ENCODE measurements around the gene F3. TPM values are rescaled to one million over a fixed set of nuclear protein-coding genes. Genes with fewer than 3 reads are reported as not detected.

F3 gene
- total RNA-seq, 1 donor = 24.0 TPM

- TF ChIP-seq, protein P1, sequence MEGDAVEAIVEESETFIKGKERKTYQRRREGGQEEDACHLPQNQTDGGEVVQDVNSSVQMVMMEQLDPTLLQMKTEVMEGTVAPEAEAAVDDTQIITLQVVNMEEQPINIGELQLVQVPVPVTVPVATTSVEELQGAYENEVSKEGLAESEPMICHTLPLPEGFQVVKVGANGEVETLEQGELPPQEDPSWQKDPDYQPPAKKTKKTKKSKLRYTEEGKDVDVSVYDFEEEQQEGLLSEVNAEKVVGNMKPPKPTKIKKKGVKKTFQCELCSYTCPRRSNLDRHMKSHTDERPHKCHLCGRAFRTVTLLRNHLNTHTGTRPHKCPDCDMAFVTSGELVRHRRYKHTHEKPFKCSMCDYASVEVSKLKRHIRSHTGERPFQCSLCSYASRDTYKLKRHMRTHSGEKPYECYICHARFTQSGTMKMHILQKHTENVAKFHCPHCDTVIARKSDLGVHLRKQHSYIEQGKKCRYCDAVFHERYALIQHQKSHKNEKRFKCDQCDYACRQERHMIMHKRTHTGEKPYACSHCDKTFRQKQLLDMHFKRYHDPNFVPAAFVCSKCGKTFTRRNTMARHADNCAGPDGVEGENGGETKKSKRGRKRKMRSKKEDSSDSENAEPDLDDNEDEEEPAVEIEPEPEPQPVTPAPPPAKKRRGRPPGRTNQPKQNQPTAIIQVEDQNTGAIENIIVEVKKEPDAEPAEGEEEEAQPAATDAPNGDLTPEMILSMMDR (IDR thresholded peaks at IDR 0.05; ENCODE audit: insufficient read depth, low read length) = no peak
- DNase-seq (ENCODE audit: low read depth) = no peak
These were observed 26.1 kb downstream of the F3 start for GRCh38 chr1:94515296-94515947.

DNA sequence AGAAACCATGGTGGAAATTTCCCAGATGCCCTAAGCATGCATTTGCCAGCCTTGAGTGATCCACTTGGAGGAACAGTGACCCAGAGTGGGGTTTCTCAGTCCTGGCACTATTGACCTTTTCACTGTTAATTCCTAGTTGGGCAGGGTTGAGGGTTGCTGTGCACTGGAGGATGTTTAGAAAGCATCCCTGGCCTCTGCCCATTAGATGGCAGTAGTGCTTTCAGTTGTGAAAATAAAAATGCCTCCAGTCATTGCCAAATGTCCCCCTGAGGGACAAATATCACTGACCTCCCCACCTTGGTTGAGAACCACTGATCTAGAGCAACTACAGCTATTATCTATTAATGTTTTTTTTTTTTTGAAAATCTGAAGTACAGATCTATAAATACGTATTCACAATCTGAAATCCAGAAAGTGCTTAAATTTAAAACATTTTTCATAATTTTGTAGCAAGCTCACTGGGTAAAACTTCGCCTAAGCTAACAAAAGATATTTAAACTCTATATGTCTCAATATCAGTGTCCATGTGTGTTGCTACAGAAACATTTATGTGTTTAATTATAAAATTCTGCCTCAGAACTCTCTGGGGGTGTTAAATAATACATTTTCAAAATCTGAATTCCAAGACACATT, 27.3 kb downstream of the F3 start:
- DNase-seq (ENCODE audit: low read depth) = peak; percentile 39
- TF ChIP-seq, protein P1 (IDR thresholded peaks at IDR 0.05; ENCODE audit: insufficient read depth, low read length) = peak; percentile 77
- no peak overlapping the region for H3K4me3 ChIP-seq (ENCODE audit: low read depth, low read length)

More at GRCh38 chr1:94515296-94515947, 26.1 kb downstream of the F3 start:
- no peak overlapping the region for H3K4me3 ChIP-seq (ENCODE audit: low read depth, low read length)

DNA sequence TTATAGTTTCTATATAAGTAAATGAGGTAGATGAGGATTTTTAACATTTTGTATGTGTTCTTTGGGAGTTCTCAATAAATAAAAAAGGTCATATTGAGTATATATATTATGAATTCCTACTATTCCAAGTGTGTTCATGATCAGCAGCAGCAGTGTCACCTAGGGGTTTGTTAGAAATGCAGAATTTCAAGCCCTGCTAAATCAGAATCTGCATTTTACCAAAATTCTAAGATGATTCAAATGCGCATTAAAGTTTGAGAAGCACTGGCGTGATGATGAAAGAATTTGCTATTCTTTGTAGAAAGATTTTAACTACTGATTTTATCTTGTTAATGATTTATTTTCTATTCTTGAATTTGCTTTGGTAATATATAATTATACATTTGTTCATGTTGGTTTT, 28.7 kb downstream of the F3 start:
- no peak overlapping the region for H3K4me3 ChIP-seq (ENCODE audit: low read depth, low read length)
- DNase-seq (ENCODE audit: low read depth) = no peak
- TF ChIP-seq, protein P1 (IDR thresholded peaks at IDR 0.05; ENCODE audit: insufficient read depth, low read length) = no peak

DNA sequence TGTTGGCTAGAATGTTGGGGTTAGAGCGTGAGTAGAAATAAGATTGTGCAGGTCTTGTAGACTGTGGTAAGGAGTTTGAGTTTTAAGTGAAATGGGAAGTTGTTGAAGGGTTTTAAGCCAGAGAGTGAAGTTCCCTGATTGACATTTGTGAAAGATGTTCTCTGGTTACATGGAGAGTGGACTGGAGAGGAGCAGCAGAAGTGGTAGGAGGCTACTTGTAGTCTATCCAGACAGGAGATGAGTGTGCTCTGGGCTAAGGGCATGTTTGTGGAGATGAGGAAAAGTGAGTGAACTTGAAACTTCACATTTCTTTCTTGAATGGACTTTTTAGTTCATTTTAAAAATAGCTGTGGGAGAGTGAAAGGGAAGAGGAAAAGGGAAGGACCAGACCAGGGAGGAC, 37.0 kb downstream of the F3 start:
- no peak for DNase-seq (ENCODE audit: low read depth)
- TF ChIP-seq, protein P1 (IDR thresholded peaks at IDR 0.05; ENCODE audit: insufficient read depth, low read length) = no peak
- H3K4me3 ChIP-seq (ENCODE audit: low read depth, low read length) = no peak overlapping the region

DNA sequence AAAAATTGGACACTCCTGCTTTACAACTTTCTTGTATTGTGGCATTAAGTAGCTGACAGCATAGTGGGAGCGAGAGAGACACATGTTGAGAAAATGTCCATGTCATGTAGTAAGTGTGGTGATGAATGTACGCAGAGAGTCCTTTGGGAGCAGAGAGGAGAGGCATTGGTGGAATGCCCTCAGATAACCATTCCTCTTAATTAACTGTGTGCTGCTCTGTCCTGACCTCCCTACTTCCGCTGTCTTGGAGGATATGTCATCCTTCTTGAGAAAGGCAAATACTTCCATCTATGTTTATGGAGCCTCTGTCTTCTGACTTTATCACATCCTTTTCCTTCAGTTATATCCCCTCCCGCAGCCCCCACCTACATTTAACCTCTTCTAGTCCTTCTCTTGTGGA, 38.4 kb downstream of the F3 start:
- no peak overlapping the region for H3K4me3 ChIP-seq (ENCODE audit: low read depth, low read length)
- TF ChIP-seq, protein P1 (IDR thresholded peaks at IDR 0.05; ENCODE audit: insufficient read depth, low read length) = no peak
- DNase-seq (ENCODE audit: low read depth) = no peak

DNA sequence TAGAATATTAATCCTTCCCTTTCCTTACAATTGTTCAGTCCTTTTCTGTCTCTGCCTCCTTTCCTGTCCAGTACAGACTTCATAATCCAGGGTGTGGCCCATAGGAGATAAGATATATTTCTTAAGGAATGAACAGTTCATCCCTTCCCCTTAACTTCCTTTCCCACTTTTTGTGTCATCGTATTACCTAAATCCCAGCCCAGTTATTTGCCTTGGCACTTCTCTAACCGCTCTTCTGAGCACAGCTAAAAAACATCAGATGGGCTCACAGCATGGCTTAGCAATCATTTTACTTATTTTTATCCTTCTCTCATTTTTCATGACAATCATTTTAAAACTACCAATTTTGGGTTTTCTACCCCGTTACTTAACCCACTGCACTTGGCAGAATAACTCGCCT, 39.6 kb downstream of the F3 start:
- TF ChIP-seq, protein P1 (IDR thresholded peaks at IDR 0.05; ENCODE audit: insufficient read depth, low read length) = no peak
- DNase-seq (ENCODE audit: low read depth) = peak; percentile 66
- H3K4me3 ChIP-seq (ENCODE audit: low read depth, low read length) = no peak overlapping the region

All from fibroblast of the aortic adventitia (primary cell).